Heart left ventricle (tissue), 16 donors: ENCODE data around the gene C20orf202. TPM values are rescaled to one million over a fixed set of nuclear protein-coding genes. Genes with fewer than 3 reads are reported as not detected.

Experiments
- ATAC-seq, 4 donors: fragments of 200-7000 bp; cut with Tn5 transposase; one replicate each; pipeline ENCODE4 v1.9.1; 2020 to 2022; ENCODE audit warnings: moderate library complexity in 4 of 4, mild to moderate bottlenecking in 3 of 4, moderate number of reproducible peaks in 1 of 4
- DNase-seq, 5 donors: peaks; one replicate each; pipeline ENCODE4 v3.0.0-alpha.2; 2020
- H3K27ac ChIP-seq, 12 donors: fragments of 200-600 bp; sonication (generic) in 4 of 12; one replicate each; pipeline versions ENCODE4 v1.5.0 to v1.8.0; 2016 to 2022; ENCODE audit warnings: mild to moderate bottlenecking in 2 of 12
- H3K27me3 ChIP-seq, 9 donors: fragments of 200-600 bp; sonication (generic) in 2 of 9; one replicate each; pipeline versions ENCODE4 v1.5.1 to v1.8.0; 2016 to 2022; ENCODE audit warnings: mild to moderate bottlenecking in 3 of 9
- H3K36me3 ChIP-seq, 9 donors: fragments of 200-600 bp; sonication (generic) in 2 of 9; one replicate each; pipeline versions ENCODE4 v1.5.0 to v1.8.0; 2018 to 2022; ENCODE audit warnings: mild to moderate bottlenecking in 2 of 9
- H3K4me1 ChIP-seq, 12 donors: fragments of 200-600 bp; sonication (generic) in 4 of 12; one replicate each; pipeline versions ENCODE4 v1.5.0 to v1.8.0; 2016 to 2022; ENCODE audit warnings: mild to moderate bottlenecking in 3 of 12
- H3K4me3 ChIP-seq, 12 donors: fragments of 200-600 bp; sonication (generic) in 4 of 12; one replicate each; pipeline versions ENCODE4 v1.5.0 to v1.8.0; 2017 to 2022; ENCODE audit warnings: mild to moderate bottlenecking in 9 of 12, moderate library complexity in 4 of 12
- H3K9me3 ChIP-seq, 12 donors: fragments of 200-600 bp; sonication (generic) in 4 of 12; one replicate each; pipeline versions ENCODE4 v1.5.0 to v1.8.0; 2016 to 2022; ENCODE audit warnings: mild to moderate bottlenecking in 1 of 12
- POLR2A ChIP-seq, 2 donors: fragments of 450-650 bp; IDR thresholded peaks; one replicate each; pipeline ENCODE4 v1.6.1; 2017; ENCODE audit warnings: antibody characterized with exemption in 2 of 2, mild to moderate bottlenecking in 2 of 2, moderate library complexity in 2 of 2
- WGBS, 4 donors: extraction: QIAGEN DNeasy Blood & Tissue Kit in 2 of 4; methylation state at CpG; one replicate each; pipeline versions ENCODE4 v1.1.5 to v1.1.7; 2013 to 2018; 5-methylcytosine and 5-hydroxymethylcytosine counted together
- intact Hi-C, 10 donors: fragments of 100-400 bp; cut with DNase I; formaldehyde crosslinking; loops; one replicate each; pipeline versions ENCODE4 v1.11.1 to v1.14.2; 2022
- long read RNA-seq, 3 donors: library from polyadenylated mRNA; unstranded; transcript quantifications; one replicate each; pipeline ENCODE4 v2.0.0, GENCODE V29; 2020 to 2021
- polyA plus RNA-seq, 2 donors: library from polyadenylated mRNA; stranded (reverse); fragments of 200-250 nt; gene quantifications; one replicate each; pipeline ENCODE4 v1.2.3, GENCODE V29; 2013
- total RNA-seq, 9 donors: library from RNA; depleted of rRNA in 2 of 9; stranded (reverse); fragments of >200 nt in 2 of 9; fragmentation: NEBNext Ultra II Directional in 3 of 9; extraction: Animal tissue kit (Norgen Biotek cat#: 25700) in 3 of 9; gene quantifications; one replicate each; pipeline versions ENCODE4 v1.1.0 to v1.2.4, GENCODE V29; 2016 to 2023
- TF ChIP-seq, protein P1 (sequence below), 12 donors: fragments of 200-600 bp; sonication (generic) in 4 of 12; IDR thresholded peaks; one replicate each; pipeline versions ENCODE4 v1.5.0 to v1.8.0; 2018 to 2022; ENCODE audit warnings: antibody characterized with exemption in 12 of 12, mild to moderate bottlenecking in 5 of 12
- donor health status: ischemic (EF 13 %, LVEDD 7.1; RV severe dilation, severe dysfunction).
- donor health status: healthy with polysubstance abuse.
- donor health status: DM: no; HTN: yes; CAD: no.
- donor health status: DM: no; HTN: no; CAD: no.
- donor health status: ischemic (EF 25% LVEDD 6.9; RV normal size, moderate dysfunction).
- donor health status: ischemic (EF 25% LVEDD 5.7; RV mildly dilated, moderate dysfunction).
- donor health status: healthy.
- donor health status: DM: yes; HTN: yes; CAD: no.
- donor health status: ischemic (EF 35%, LVEDD 5.7; RV mildly dilated, moderate dysfunction).
- donor health status: nonischemic (EF 11% LVEDD 7.7; RV severe dilation, severe dysfunction).
- donor health status: DM: yes; HTN: yes; CAD: no.
- donor health status: PGD.
- donor health status: ischemic (EF 29% LVEDD 5.4; RV normal size, mild dysfunction).
- donor health status: nonischemic (EF 23%, LVEDD 6.1; RV moderate dilation, normal function).

Gene C20orf202
- total RNA-seq = under 1 TPM in 8 of 9 donors, not detected in 1; 0.25 to 0.47 (median 0.32) TPM
- polyA plus RNA-seq = under 1 TPM; 0.21 to 0.46 TPM
- long read RNA-seq, donor 1 = 0 reads
- long read RNA-seq, donor 2 = 0 reads
- long read RNA-seq, donor 3 = 0 reads

- intact Hi-C loops = loop anchor here in 2 of 10 donors (10.0 kb wide), 2 partner anchors 98 to 238 kb away; no protein-coding TSS in a partner anchor
- WGBS, 4 donors = 59 to 72% (median 69%) methylated on average over 5 of the region's 5 CpGs
- Histone ChIP-seq H3K27me3 (no peaks in the 10 kb centered on the region), H3K27ac (peak within 1 kb of the TSS in 8 of 12 donors; percentile 4 to 56 (median 42)), H3K4me1 (peaks cover 0 to 23% (median 0%) of the 10 kb centered on the region in 12 donors), H3K36me3 (no peaks in the 10 kb centered on the region), H3K4me3 (no peak within 1 kb of the TSS), H3K9me3 (no peaks in the 10 kb centered on the region)
- ATAC-seq = no peak
- no peak for DNase-seq
- no peak for TF ChIP-seq POLR2A (IDR thresholded peaks at IDR 0.05)
- TF ChIP-seq, protein P1, sequence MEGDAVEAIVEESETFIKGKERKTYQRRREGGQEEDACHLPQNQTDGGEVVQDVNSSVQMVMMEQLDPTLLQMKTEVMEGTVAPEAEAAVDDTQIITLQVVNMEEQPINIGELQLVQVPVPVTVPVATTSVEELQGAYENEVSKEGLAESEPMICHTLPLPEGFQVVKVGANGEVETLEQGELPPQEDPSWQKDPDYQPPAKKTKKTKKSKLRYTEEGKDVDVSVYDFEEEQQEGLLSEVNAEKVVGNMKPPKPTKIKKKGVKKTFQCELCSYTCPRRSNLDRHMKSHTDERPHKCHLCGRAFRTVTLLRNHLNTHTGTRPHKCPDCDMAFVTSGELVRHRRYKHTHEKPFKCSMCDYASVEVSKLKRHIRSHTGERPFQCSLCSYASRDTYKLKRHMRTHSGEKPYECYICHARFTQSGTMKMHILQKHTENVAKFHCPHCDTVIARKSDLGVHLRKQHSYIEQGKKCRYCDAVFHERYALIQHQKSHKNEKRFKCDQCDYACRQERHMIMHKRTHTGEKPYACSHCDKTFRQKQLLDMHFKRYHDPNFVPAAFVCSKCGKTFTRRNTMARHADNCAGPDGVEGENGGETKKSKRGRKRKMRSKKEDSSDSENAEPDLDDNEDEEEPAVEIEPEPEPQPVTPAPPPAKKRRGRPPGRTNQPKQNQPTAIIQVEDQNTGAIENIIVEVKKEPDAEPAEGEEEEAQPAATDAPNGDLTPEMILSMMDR (IDR thresholded peaks at IDR 0.05) = no peak
Measured at GRCh38 chr20:1202762-1203504, at the start of gene C20orf202. Gene C20orf202, plus strand, starts transcription at chr20:1203454. Its CDS starts 132 bp downstream, at chr20:1203586.

- no peak for ATAC-seq
- no peak overlapping the region for H3K4me3 ChIP-seq
- DNase-seq = no peak
- no peak for TF ChIP-seq POLR2A (IDR thresholded peaks at IDR 0.05)
- TF ChIP-seq, protein P1 (IDR thresholded peaks at IDR 0.05) = no peak
- peaks cover 0 to 7% (median 0%) of the 10 kb centered on the region in 12 donors for H3K9me3 ChIP-seq
- H3K27me3 ChIP-seq = no peaks in the 10 kb centered on the region
- H3K4me1 ChIP-seq = peaks cover 0 to 17% (median 0%) of the 10 kb centered on the region in 12 donors
- intact Hi-C loops = no loop called here
- no peak overlapping the region for H3K27ac ChIP-seq
- peaks cover 0 to 73% (median 40%) of the 10 kb centered on the region in 9 donors for H3K36me3 ChIP-seq
Measured at GRCh38 chr20:1154226-1154625, 49.0 kb upstream of the C20orf202 start.

DNA sequence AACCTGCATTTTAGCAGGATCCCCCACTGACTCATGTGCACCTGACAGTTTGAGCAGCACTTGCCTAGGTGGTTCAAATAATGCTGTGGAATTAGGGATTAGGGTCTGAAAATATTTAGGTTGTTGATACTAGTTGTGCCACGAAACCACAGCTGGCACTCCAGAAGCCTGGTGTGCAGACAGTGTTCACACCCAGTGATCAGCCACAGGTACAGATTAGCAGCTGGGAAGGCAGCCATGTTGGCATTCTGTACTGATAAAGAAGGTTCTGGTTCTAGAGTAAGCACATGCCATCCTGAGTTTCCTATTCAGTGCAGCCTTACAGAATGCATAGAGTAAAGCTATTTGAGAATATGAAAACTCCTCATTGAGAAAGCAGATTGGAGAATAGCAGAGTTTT is 48.6 kb upstream of the C20orf202 start:
- DNase-seq (no peak), ATAC-seq (peak; percentile 58 to 85 (median 80))
- WGBS, 4 donors = 52 to 85% (median 57%) methylated on average over 1 of the region's 1 CpG
- intact Hi-C loops = no loop called here
- peaks cover 0 to 73% (median 35%) of the 10 kb centered on the region in 9 donors for H3K36me3 ChIP-seq
- H3K9me3 ChIP-seq = peaks cover 0 to 7% (median 0%) of the 10 kb centered on the region in 12 donors
- no peaks in the 10 kb centered on the region for H3K27me3 ChIP-seq
- no peak overlapping the region for H3K4me3 ChIP-seq
- TF ChIP-seq POLR2A (IDR thresholded peaks at IDR 0.05) = no peak
- TF ChIP-seq, protein P1 (IDR thresholded peaks at IDR 0.05) = no peak
- peaks cover 0 to 17% (median 0%) of the 10 kb centered on the region in 12 donors for H3K4me1 ChIP-seq
- H3K27ac ChIP-seq = no peak overlapping the region

GRCh38 chr20:1155342-1155741 is 47.9 kb upstream of the C20orf202 start:
- no peak overlapping the region for H3K4me3 ChIP-seq
- H3K9me3 ChIP-seq = peaks cover 0 to 7% (median 0%) of the 10 kb centered on the region in 12 donors
- TF ChIP-seq, protein P1 (IDR thresholded peaks at IDR 0.05) = no peak
- no peak for TF ChIP-seq POLR2A (IDR thresholded peaks at IDR 0.05)
- 97 to 100% (median 99%) methylated on average over 3 of the region's 3 CpGs for WGBS, 4 donors
- peaks cover 0 to 17% (median 0%) of the 10 kb centered on the region in 12 donors for H3K4me1 ChIP-seq
- DNase-seq (no peak), ATAC-seq (no peak)
- H3K27me3 ChIP-seq = no peaks in the 10 kb centered on the region
- peaks cover 0 to 76% (median 37%) of the 10 kb centered on the region in 9 donors for H3K36me3 ChIP-seq
- intact Hi-C loops = no loop called here
- no peak overlapping the region for H3K27ac ChIP-seq
